HUES64 (cell line): ENCODE measurements around the gene PSD.

Source experiments
- H3K27ac ChIP-seq: 2 replicates; pipeline ENCODE4 v1.7.0; 2013; ENCODE audit warnings: low read depth, low read length, inconsistent platforms
- H3K27me3 ChIP-seq: 2 replicates; pipeline ENCODE4 v1.6.1; 2013; ENCODE audit warnings: mild to moderate bottlenecking, low read length; ENCODE audit not compliant: insufficient read depth
- H3K36me3 ChIP-seq: 2 replicates; pipeline ENCODE4 v1.6.1; 2013; ENCODE audit warnings: mild to moderate bottlenecking, low read length; ENCODE audit not compliant: insufficient read depth
- H3K4me1 ChIP-seq: 2 replicates; pipeline ENCODE4 v1.6.1; 2013; ENCODE audit warnings: mild to moderate bottlenecking, low read length, moderate library complexity; ENCODE audit not compliant: insufficient read depth
- H3K4me3 ChIP-seq: 2 replicates; pipeline ENCODE4 v1.5.1; 2013; ENCODE audit warnings: mild to moderate bottlenecking, low read length, moderate library complexity
- H3K9ac ChIP-seq: 2 replicates; pipeline ENCODE4 v1.6.1; 2013; ENCODE audit warnings: mild to moderate bottlenecking, low read depth, low read length
- H3K9me3 ChIP-seq: 2 replicates; pipeline ENCODE4 v1.6.1; 2013; ENCODE audit warnings: low read depth, low read length; ENCODE audit not compliant: insufficient read depth
- WGBS: fragments of 150-250, 120-280 bp; methylation state at CpG from one replicate; pipeline ENCODE4 v1.1.7; 2013; ENCODE audit warnings: missing lambda C conversion rate; 5-methylcytosine and 5-hydroxymethylcytosine counted together

PSD gene

DNA sequence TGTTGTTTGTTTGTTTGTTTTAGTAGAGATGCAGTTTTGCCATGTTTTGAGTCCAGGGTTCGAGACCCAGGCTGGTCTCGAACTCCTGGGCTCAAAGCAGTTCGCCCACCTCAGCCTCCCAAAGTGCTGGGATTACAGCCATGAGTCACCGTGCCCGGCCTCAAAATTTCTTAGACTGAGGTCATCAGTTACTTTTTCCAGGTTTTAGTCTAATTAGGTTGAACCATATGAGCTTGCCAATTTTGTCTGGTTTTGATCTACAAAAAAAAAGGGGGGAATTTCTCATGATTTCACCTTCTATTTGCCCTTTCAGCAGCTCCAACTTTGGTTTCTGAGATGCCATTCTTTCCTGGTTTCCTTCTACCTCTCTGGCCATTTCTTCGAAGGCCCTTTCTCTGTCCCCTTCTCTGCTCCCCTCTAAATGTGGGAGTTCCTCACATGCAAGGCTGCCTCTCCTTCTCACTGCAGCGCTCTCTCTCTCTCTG, 8.3 kb upstream of the PSD start:
- WGBS, result 90% methylated on average over 7 of the region's 7 CpGs
- peaks cover 17% of the 10 kb centered on the region for H3K36me3 ChIP-seq
- no peak overlapping the region for H3K9ac ChIP-seq
- no peaks in the 10 kb centered on the region for H3K9me3 ChIP-seq
- H3K4me1 ChIP-seq, result peaks cover 10% of the 10 kb centered on the region
- H3K4me3 ChIP-seq, result no peak overlapping the region
- no peak overlapping the region for H3K27ac ChIP-seq
- peaks cover 8% of the 10 kb centered on the region for H3K27me3 ChIP-seq

- Histone ChIP-seq H3K9ac (no peak overlapping the region), H3K4me3 (no peak overlapping the region), H3K9me3 (no peaks in the 10 kb centered on the region), H3K27me3 (peaks cover 9% of the 10 kb centered on the region), H3K36me3 (peaks cover 17% of the 10 kb centered on the region), H3K27ac (no peak overlapping the region), H3K4me1 (peaks cover 6% of the 10 kb centered on the region)
- 80% methylated on average over 1 of the region's 1 CpG for WGBS
These were observed 6.9 kb upstream of the PSD start for GRCh38 chr10:102425444-102425843.

DNA sequence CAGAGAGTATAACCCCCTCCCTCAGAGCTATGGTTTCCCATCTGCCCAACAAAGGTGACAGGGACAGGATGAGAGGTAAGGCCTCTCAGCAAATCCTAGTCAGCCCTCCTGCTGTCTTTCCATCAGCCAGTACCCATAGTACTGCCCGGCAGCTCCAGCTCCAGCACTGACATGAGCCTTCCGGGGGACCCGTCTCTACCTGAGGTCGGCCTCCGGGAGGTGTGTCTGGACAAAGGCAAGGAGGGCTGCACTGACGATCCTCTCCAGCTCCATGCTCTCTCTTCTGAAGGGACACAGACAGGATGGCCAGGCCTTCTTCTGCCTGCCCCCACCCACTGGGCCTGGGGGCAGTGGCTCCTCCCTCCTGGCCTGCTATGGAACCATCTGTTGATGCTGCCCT, 6.3 kb upstream of the PSD start:
- Histone ChIP-seq H3K9me3 (no peaks in the 10 kb centered on the region), H3K9ac (no peak overlapping the region), H3K27ac (no peak overlapping the region), H3K36me3 (peaks cover 17% of the 10 kb centered on the region), H3K4me1 (peaks cover 6% of the 10 kb centered on the region), H3K4me3 (no peak overlapping the region), H3K27me3 (peaks cover 9% of the 10 kb centered on the region)
- WGBS, result 86% methylated on average over 6 of the region's 6 CpGs

DNA sequence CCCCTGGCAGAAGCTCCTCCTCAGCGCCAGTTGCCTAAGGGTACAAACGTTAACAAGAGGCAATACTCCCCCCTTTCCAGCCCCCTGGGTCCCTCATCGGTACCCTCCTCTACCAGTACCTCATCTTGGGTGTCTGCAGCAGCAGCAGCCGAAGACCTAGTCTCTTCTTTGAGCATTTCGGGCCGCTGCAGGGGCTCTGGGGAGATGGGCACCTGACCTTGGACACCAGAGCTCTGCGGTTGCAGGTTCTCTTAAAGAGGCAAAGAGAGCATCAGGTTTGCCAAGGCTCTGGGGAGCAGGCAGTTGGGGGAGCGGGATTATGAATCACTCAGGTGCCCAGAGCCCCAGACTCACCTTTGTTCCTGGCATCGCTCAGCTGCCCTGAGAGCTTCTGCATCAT, 5.6 kb upstream of the PSD start:
- no peak overlapping the region for H3K27ac ChIP-seq
- 89% methylated on average over 9 of the region's 9 CpGs for WGBS

GRCh38 chr10:102423372-102423968, 4.9 kb upstream of the PSD start:
- Histone ChIP-seq H3K4me3 (no peak overlapping the region), H3K36me3 (peaks cover 17% of the 10 kb centered on the region), H3K27me3 (peaks cover 9% of the 10 kb centered on the region), H3K4me1 (peaks cover 6% of the 10 kb centered on the region), H3K9me3 (no peaks in the 10 kb centered on the region), H3K9ac (no peak overlapping the region), H3K27ac (no peak overlapping the region)
- WGBS, result 95% methylated on average over 13 of the region's 13 CpGs

More for the DNA sequence above, 5.6 kb upstream of the PSD start:
- Histone ChIP-seq H3K4me3 (no peak overlapping the region), H3K9me3 (no peaks in the 10 kb centered on the region), H3K9ac (no peak overlapping the region), H3K36me3 (peaks cover 17% of the 10 kb centered on the region), H3K27me3 (peaks cover 9% of the 10 kb centered on the region), H3K4me1 (peaks cover 6% of the 10 kb centered on the region)

- no peaks in the 10 kb centered on the region for H3K9me3 ChIP-seq
- H3K4me3 ChIP-seq, result peak overlapping the region; percentile 72
- no peak overlapping the region for H3K27ac ChIP-seq
- H3K27me3 ChIP-seq, result peaks cover 12% of the 10 kb centered on the region
- H3K4me1 ChIP-seq, result peaks cover 10% of the 10 kb centered on the region
- H3K9ac ChIP-seq, result 0 out of 2 replicates have a peak overlapping the region, but pooled peaks have one; percentile 78
- H3K36me3 ChIP-seq, result peaks cover 17% of the 10 kb centered on the region
- WGBS, result 18% methylated on average over 28 of the region's 28 CpGs
These were observed 4.1 kb upstream of the PSD start for GRCh38 chr10:102422545-102423129.

- Histone ChIP-seq H3K27me3 (peaks cover 12% of the 10 kb centered on the region), H3K27ac (no peak overlapping the region; the same call in 1 of the 2 replicates), H3K9me3 (no peaks in the 10 kb centered on the region), H3K9ac (peak overlapping the region; percentile 78), H3K4me1 (peaks cover 10% of the 10 kb centered on the region), H3K4me3 (peak overlapping the region; percentile 72), H3K36me3 (peaks cover 17% of the 10 kb centered on the region)
- 5% methylated on average over 62 of the region's 62 CpGs for WGBS
These were observed 3.4 kb upstream of the PSD start for GRCh38 chr10:102421757-102422512.

GRCh38 chr10:102421507-102421756, 2.8 kb upstream of the PSD start:
- Histone ChIP-seq H3K27ac (peak overlapping the region; percentile 86; the same call in 1 of the 2 replicates), H3K9ac (peak overlapping the region; percentile 78), H3K27me3 (peaks cover 12% of the 10 kb centered on the region), H3K9me3 (no peaks in the 10 kb centered on the region), H3K36me3 (peaks cover 17% of the 10 kb centered on the region), H3K4me1 (peaks cover 10% of the 10 kb centered on the region), H3K4me3 (peak overlapping the region; percentile 72)
- 1% methylated on average over 14 of the region's 14 CpGs for WGBS

GRCh38 chr10:102420714-102421506, 2.3 kb upstream of the PSD start, which contains the start of gene FBXL15:
TSS of gene FBXL15 (plus strand) at chr10:102420836. CDS start at chr10:102421130, 294 bp downstream.
- under 1% methylated on average over 66 of the region's 66 CpGs for WGBS

DNA sequence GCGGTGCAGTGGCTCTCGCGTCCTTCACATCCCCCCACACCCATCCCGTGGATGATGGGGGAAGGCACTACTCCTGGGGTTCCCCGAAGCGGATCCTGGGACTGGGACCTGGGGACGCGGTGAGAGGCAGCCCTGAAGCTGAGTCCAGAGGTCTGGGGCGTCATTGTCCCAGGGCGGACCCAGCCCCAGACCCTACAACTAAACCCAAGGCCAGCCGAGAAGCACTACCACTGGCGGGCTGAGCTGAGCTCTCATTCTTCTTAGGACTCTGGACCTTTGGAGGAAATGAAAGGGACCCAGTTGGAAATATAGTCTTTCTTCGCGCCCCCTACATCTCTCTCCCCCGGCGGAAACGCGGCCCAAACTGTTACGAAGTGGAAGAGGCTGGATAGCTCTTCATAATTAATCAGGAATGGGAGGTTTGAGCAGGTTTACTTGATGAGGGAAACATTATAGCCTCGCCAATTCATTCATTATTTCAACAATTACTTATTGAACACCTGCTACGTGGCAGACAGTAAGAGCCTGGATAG, 1.7 kb upstream of the PSD start:
- WGBS, result under 1% methylated on average over 14 of the region's 21 CpGs
- Histone ChIP-seq H3K27me3 (peaks cover 12% of the 10 kb centered on the region), H3K9me3 (no peaks in the 10 kb centered on the region), H3K27ac (peak overlapping the region; percentile 86; the same call in 1 of the 2 replicates), H3K9ac (0 out of 2 replicates have a peak overlapping the region, but pooled peaks have one; percentile 78), H3K4me3 (peak overlapping the region; percentile 72), H3K4me1 (peaks cover 10% of the 10 kb centered on the region), H3K36me3 (peaks cover 17% of the 10 kb centered on the region)

More at GRCh38 chr10:102420714-102421506, 2.3 kb upstream of the PSD start, which contains the start of gene FBXL15:
- Histone ChIP-seq H3K4me1 (peaks cover 10% of the 10 kb centered on the region), H3K9me3 (no peaks in the 10 kb centered on the region), H3K36me3 (peaks cover 17% of the 10 kb centered on the region), H3K9ac (peak within 1 kb of the TSS; percentile 78), H3K4me3 (peak within 1 kb of the TSS; percentile 72), H3K27me3 (peaks cover 12% of the 10 kb centered on the region), H3K27ac (peak within 1 kb of the TSS; percentile 86; the same call in 1 of the 2 replicates)
